Measurements from ENCODE around the gene IFNLR1.

IFNLR1 gene

GRCh38 chr1:24206083-24206464, 19.0 kb upstream of the IFNLR1 start:
- DNase-seq (ENCODE audit: low spot score) = no peak

DNA sequence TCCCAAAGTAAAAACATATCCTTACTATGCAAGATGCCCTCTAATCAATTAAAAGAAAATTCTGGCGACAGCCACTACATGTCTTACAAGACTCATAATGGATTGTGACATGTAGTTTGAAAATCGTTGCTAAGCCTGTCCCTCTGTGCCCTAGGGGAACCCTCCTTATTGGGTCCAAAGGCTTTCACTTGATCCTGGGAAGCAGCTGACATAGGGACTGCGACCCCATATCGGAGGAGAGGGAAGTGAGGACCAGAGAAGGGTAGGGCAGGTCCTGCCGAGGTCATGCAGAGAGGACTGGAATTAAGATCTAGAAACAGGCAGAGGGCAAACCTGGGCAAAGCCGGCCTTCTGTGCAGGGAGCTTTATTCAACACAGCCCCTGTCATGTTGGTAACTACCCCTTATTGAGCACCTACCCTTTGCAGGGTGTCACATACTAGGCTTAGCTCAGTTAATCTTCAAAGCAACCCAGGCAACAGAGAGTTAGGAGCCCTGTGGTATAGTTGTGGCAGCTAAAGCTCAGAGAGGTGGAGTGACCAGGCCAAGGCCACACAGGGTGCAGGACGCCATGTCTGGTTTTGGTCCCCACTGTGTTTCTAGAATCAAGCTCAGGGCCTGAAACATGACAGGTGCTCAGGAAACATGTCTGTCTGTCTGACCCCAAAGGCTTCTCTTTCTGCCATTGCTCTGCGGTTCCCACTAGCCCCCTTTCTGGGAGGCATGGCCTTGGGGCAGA, 18.4 kb upstream of the IFNLR1 start:
- DNase-seq (ENCODE audit: low spot score) = no peak

DNA sequence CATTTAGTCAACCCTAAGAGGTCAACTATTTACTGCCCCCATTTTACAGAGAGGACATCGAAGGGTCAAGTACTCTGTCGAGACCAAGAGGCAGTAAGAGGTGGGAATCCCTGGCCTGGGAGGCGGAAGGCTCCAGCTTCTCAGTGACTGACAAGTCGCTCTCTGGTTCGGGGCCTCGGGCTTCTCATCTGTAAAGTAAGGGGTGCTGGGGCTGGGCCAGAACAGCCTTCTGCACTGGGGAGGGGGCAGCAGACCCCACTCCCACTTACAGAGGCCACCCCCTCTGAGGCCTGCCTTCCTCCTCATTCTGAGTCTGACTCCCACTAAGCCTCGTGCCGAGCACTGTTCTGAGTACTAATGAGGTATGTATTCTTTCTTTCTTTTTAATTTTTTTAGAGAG, 17.0 kb upstream of the IFNLR1 start:
- DNase-seq (ENCODE audit: low spot score) = no peak

DNA sequence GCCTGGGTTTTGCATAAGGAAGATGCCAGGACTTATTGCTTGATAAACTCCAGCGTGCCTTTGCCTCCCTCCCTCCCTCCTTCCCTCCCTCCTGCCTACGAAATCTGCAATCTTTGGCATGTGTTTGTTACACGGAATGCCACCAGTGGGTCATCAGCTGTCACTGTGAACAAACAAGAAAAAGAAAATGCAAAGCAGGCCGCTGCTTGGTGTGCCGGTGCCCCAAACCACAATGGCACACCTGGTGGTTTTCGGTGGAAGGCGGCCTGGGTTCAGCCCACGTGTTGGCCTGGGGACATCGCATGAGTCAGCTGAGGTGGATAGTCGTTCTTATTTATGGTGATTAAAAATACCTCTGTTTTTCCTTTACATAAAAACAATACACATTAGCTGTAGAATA, 16.3 kb upstream of the IFNLR1 start:
- DNase-seq (ENCODE audit: low spot score) = no peak

- DNase-seq (ENCODE audit: low spot score) = no peak
Observed at GRCh38 chr1:24202987-24203386, 15.9 kb upstream of the IFNLR1 start.

GRCh38 chr1:24202556-24202955, 15.5 kb upstream of the IFNLR1 start:
- no peak for DNase-seq (ENCODE audit: low spot score)

- peak; percentile 33 for DNase-seq (ENCODE audit: low spot score)
Observed at GRCh38 chr1:24201941-24202440, 14.9 kb upstream of the IFNLR1 start.

DNA sequence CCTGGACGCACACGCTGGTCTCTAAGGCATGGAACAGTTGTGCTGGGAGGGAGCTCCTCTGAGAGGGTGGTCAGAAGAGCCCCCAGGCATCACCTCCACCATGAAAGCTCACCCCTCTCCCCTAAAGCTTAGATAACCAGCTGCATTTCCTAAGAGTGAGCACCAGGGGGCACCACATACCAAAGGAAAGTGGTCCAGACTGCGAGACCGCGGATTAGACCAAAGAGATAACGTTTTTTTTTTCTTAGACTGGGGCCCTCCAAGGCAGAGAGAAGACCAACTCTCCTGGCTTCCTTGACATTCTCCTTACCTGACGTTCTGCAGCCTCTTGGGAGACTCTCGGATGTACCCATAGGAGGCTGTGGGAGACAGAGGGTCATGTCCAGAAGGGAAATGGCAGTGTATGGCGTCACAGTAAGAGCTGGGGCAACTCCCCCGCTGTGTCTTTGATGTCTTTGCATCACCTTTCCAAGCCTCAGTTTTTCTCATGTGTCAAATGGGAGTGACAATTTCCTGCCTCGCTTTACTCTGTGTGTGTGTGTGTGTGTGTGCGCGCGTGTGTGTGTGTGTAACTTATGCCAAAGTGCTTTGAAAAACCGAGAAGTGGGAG, 12.3 kb upstream of the IFNLR1 start:
- peak; percentile 56 for DNase-seq (ENCODE audit: low spot score)

DNA sequence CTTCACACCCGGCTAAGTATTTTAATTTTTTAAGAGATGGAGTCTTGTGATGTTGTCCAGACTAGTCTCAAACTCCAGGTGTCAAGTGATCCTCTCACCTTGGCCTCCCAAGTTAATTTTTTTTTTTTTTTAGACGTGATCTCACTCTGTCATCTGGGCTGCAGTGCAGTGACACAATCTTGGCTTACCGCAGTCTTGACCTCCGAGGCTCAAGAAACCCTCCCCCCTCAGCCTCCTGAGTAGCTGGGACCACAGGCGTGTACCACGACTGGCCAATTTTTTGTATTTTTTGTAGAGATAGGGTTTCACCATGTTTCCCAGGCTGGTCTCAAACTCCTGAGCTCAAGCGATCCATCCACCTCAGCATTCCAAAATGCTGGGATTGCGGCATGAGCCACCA, 11.7 kb upstream of the IFNLR1 start:
- DNase-seq (ENCODE audit: low spot score) = no peak

DNA sequence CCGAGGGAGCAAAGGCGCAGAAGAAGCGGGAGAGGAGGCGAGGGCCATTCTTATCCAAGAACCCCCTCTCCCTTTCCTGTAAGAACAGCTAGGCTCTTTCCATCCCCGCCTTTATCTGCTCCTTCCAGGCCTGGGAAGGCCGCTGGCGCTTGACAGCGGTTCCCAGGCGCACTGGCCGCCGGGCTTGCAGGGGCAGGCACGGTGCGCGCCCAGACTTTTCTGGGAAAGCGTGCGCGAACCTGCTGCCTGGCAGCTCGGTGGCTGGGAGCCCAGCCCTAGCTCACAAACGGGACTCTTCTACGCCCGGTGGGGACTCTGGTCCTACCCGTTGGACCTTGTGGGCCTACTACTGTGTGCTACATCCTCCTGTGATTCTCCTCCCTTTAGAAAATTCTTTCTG, 8.8 kb upstream of the IFNLR1 start:
- DNase-seq (ENCODE audit: low spot score) = no peak

GRCh38 chr1:24195136-24195535, 8.0 kb upstream of the IFNLR1 start:
- no peak for DNase-seq (ENCODE audit: low spot score)

- no peak for DNase-seq (ENCODE audit: low spot score)
Observed at GRCh38 chr1:24193046-24193445, 6.0 kb upstream of the IFNLR1 start.

DNA sequence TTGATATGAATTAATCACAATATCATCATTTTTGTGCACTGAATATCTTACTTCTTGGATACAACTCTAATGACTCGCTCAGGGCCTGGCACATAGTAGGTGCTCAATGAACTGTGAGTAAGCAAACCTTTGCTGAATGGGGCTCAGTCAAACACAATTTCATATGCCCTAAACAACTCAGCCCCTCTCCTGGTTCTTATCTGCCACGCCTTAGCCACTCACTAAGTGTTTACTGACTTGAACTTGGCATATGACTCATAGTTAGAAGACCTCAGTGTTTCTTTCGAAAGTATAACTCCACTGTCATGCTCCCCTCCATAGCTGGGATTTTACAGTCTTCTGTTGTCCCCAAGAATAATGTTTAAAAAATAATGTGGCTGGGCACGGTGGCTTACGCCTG, 4.8 kb upstream of the IFNLR1 start:
- no peak for DNase-seq (ENCODE audit: low spot score)

DNA sequence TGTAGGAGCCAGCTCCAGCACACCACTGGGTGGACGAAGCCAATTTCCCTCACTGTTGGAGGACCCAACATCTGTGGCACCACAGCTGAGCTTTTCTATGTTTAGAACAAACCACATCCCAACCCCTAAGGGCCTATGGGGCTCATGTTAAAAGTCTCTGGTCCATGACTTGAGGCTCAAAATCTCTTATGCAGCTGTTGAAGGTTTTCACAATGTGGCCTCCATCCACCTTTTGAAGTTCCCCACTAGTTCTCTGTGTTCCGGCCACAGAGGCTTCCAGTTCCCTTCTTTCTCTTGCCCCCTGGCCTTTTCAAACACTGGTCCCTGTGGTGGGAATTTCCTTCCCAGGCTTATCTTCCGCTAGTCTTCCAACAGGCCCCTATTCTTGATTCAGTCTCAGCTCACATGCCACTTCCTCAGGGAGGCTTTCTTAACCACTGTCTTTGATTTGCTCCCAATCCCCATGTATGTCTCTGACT, 3.9 kb upstream of the IFNLR1 start:
- no peak for DNase-seq (ENCODE audit: low spot score)

DNA sequence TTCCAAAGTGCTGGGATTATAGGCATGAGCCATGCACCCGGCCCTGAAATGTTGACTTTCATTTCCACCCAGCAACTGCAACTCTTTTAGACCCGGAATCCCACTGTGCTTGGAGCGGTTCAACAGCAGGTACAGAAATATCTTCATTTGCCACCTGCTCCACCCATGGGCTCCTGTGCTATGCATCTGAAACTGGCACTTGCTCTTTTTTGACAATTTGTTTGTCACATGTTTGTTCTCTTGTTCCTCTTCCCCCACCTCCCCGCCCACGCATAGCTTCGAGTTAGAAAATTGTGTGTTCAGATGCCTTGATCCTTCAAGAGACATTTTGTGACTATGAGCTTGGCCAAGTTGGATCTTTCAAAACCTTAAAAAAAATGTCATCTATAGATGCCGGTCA, 2.4 kb upstream of the IFNLR1 start:
- no peak for DNase-seq (ENCODE audit: low spot score)

DNA sequence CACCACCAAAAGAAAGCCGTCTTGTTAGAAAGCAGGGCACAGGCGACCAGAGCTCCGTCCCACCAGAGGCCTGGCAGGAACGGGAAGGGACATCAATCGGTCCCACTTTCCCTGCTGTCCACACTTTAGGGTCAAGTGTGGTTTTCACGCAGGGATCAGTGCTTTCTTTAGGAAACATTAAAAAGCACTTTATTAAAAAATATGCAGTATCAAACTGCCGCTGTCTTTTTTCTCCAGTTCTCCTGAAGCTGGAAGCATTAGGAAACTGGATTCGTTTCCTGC, 437 bp downstream of the IFNLR1 start:
- DNase-seq (ENCODE audit: low spot score) = no peak

- DNase-seq (ENCODE audit: low spot score) = no peak
Observed at GRCh38 chr1:24186031-24186710, 918 bp downstream of the IFNLR1 start.

DNA sequence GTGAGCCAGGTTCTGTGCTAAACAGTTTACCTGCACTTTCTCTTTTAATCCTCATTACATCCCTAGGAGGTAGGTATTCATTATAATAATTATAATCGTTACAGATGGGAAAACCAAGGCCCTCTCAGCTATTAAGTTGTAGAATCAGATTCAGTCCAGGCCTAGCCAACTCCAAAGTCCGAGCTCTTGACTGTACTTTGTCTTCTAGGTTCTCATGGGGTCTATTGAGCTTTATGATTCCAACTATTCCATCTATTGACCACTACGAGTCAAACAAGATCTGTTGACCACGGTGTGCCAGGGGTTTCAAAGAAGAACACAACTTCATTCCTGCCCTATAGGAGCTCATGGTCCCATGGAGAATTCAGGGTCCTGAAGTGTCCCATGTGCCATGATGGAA, 2.0 kb downstream of the IFNLR1 start:
- DNase-seq (ENCODE audit: low spot score) = no peak

GRCh38 chr1:24182061-24182460, 5.0 kb downstream of the IFNLR1 start:
- DNase-seq (ENCODE audit: low spot score) = no peak

GRCh38 chr1:24181619-24182018, 5.5 kb downstream of the IFNLR1 start:
- DNase-seq (ENCODE audit: low spot score) = no peak

- no peak for DNase-seq (ENCODE audit: low spot score)
Observed at GRCh38 chr1:24180676-24181075, 6.4 kb downstream of the IFNLR1 start.

- no peak for DNase-seq (ENCODE audit: low spot score)
Observed at GRCh38 chr1:24179251-24179840, 7.7 kb downstream of the IFNLR1 start.

DNA sequence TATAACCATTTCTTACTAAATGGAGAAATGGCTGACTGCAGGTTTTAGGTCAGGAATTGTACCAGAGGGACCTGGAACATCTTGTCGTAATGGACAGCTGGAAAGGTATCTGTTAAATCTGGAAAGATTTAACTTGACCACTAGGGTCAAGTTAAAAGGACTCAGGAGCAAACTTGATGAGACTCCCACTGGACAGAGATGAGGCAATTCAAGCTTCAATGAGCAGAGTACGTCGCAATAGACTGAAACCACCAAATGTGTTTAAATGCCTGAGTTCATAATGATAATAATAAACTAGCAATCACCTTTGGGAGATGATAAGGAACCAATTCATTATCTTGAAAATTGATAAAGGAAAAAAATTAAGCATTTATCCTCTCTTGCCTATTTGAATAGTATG, 8.7 kb downstream of the IFNLR1 start:
- DNase-seq (ENCODE audit: low spot score) = no peak
